ENCODE measurements around the gene TYROBP. TPM values are rescaled to one million over a fixed set of nuclear protein-coding genes. Genes with fewer than 3 reads are reported as not detected.

Gene TYROBP
- total and polyA plus RNA-seq, 10 donors, result 281 to 747 (median 383) TPM

Small RNAs within 50 kb of the gene (small RNA-seq; reads per million reads assigned to genes)
- gene AF038458.1, result 0 to 0.35 (median 0) reads per million in 4 donors
- 0 reads per million in 4 donors for gene RN7SL402P

Other genes starting within 250 kb of the TYROBP start
- gene UPK1A, start 241.8 kb downstream of the TYROBP start, total RNA-seq, result not detected
- under 1 TPM in 1 of 3 donors, not detected in 2; 0.11 TPM for gene UPK1A, start 241.8 kb downstream of the TYROBP start, polyA plus RNA-seq
- gene ZBTB32, start 203.7 kb downstream of the TYROBP start, total RNA-seq, result 1 to 10 TPM; 2.5 to 6.9 (median 4.0) TPM
- 1 to 10 TPM; 3.0 to 8.2 (median 4.8) TPM for gene ZBTB32, start 203.7 kb downstream of the TYROBP start, polyA plus RNA-seq
- 10 to 100 TPM; 36.6 to 58.2 (median 50.7) TPM for gene KMT2B, start 190.3 kb downstream of the TYROBP start, total RNA-seq
- gene KMT2B, start 190.3 kb downstream of the TYROBP start, polyA plus RNA-seq, result 10 to 100 TPM; 17.6 to 37.2 (median 27.6) TPM
- 10 to 100 TPM; 16.5 to 64.7 (median 43.5) TPM for gene IGFLR1, start 165.8 kb downstream of the TYROBP start, total RNA-seq
- 10 to 100 TPM; 30.1 to 62.9 (median 49.3) TPM for gene IGFLR1, start 165.8 kb downstream of the TYROBP start, polyA plus RNA-seq
- 10 to 100 TPM; 27.3 to 65.1 (median 29.7) TPM for gene U2AF1L4, start 162.9 kb downstream of the TYROBP start, total RNA-seq
- gene U2AF1L4, start 162.9 kb downstream of the TYROBP start, polyA plus RNA-seq, result 10 to 100 TPM; 27.2 to 96.5 (median 60.7) TPM
- gene PSENEN, start 162.6 kb downstream of the TYROBP start, total RNA-seq, result 10 to 100 TPM; 37.5 to 55.7 (median 47.6) TPM
- gene PSENEN, start 162.6 kb downstream of the TYROBP start, polyA plus RNA-seq, result 10 to 100 TPM; 61.9 to 71.3 (median 62.1) TPM
- gene LIN37, start 159.7 kb downstream of the TYROBP start, total RNA-seq, result 10 to 100 TPM in 5 of 7 donors, 1 to 10 TPM in 2; 7.0 to 19.5 (median 10.7) TPM
- 10 to 100 TPM; 13.7 to 28.5 (median 18.5) TPM for gene LIN37, start 159.7 kb downstream of the TYROBP start, polyA plus RNA-seq
- gene HSPB6, start 151.3 kb downstream of the TYROBP start, total RNA-seq, result 1 to 10 TPM; 2.1 to 5.9 (median 4.3) TPM
- gene HSPB6, start 151.3 kb downstream of the TYROBP start, polyA plus RNA-seq, result 10 to 100 TPM in 1 of 3 donors, 1 to 10 TPM in 2; 2.9 to 11.0 (median 5.8) TPM
- 10 to 100 TPM in 6 of 7 donors, 1 to 10 TPM in 1; 6.6 to 25.2 (median 16.3) TPM for gene PROSER3, start 150.1 kb downstream of the TYROBP start, total RNA-seq
- 1 to 10 TPM; 2.0 to 8.4 (median 2.1) TPM for gene PROSER3, start 150.1 kb downstream of the TYROBP start, polyA plus RNA-seq
- 10 to 100 TPM in 6 of 7 donors, 1 to 10 TPM in 1; 7.4 to 25.2 (median 14.4) TPM for gene ARHGAP33, start 132.7 kb downstream of the TYROBP start, total RNA-seq
- gene ARHGAP33, start 132.7 kb downstream of the TYROBP start, polyA plus RNA-seq, result 10 to 100 TPM in 1 of 3 donors, 1 to 10 TPM in 2; 3.1 to 10.9 (median 5.1) TPM
- gene PRODH2, start 95.5 kb downstream of the TYROBP start, total RNA-seq, result not detected
- under 1 TPM in 1 of 3 donors, not detected in 2; 0.06 TPM for gene PRODH2, start 95.5 kb downstream of the TYROBP start, polyA plus RNA-seq
- under 1 TPM in 2 of 7 donors, not detected in 5; 0.20 to 0.60 TPM for gene NPHS1, start 55.8 kb downstream of the TYROBP start, total RNA-seq
- gene NPHS1, start 55.8 kb downstream of the TYROBP start, polyA plus RNA-seq, result under 1 TPM; 0.10 to 0.58 (median 0.13) TPM
- gene KIRREL2, start 51.4 kb downstream of the TYROBP start, total RNA-seq, result under 1 TPM in 1 of 7 donors, not detected in 6; 0.17 TPM
- gene KIRREL2, start 51.4 kb downstream of the TYROBP start, polyA plus RNA-seq, result under 1 TPM; 0.10 to 0.27 (median 0.11) TPM
- 1 to 10 TPM in 3 of 7 donors, under 1 TPM in 2, not detected in 2; 0.57 to 3.6 (median 1.1) TPM for gene APLP1, start 39.7 kb downstream of the TYROBP start, total RNA-seq
- gene APLP1, start 39.7 kb downstream of the TYROBP start, polyA plus RNA-seq, result 1 to 10 TPM in 2 of 3 donors, under 1 TPM in 1; 0.99 to 2.6 (median 2.4) TPM
- gene NFKBID, start 7.8 kb downstream of the TYROBP start, total RNA-seq, result 10 to 100 TPM; 19.6 to 57.5 (median 30.3) TPM
- 10 to 100 TPM; 12.6 to 19.7 (median 18.1) TPM for gene NFKBID, start 7.8 kb downstream of the TYROBP start, polyA plus RNA-seq
- gene HCST, start 5.8 kb downstream of the TYROBP start, total RNA-seq, result 10 to 100 TPM; 31.5 to 80.4 (median 58.2) TPM
- gene HCST, start 5.8 kb downstream of the TYROBP start, polyA plus RNA-seq, result 100 to 1,000 TPM; 119 to 130 (median 122) TPM
- gene LRFN3, start 28.1 kb upstream of the TYROBP start, total RNA-seq, result 10 to 100 TPM in 4 of 7 donors, 1 to 10 TPM in 3; 7.8 to 18.2 (median 11.5) TPM
- gene LRFN3, start 28.1 kb upstream of the TYROBP start, polyA plus RNA-seq, result 1 to 10 TPM in 2 of 3 donors, under 1 TPM in 1; 0.76 to 8.0 (median 1.2) TPM
- 10 to 100 TPM; 14.6 to 34.8 (median 16.3) TPM for gene SDHAF1, start 86.9 kb upstream of the TYROBP start, total RNA-seq
- gene SDHAF1, start 86.9 kb upstream of the TYROBP start, polyA plus RNA-seq, result 10 to 100 TPM; 26.5 to 35.6 (median 33.6) TPM
- gene SYNE4, start 100.5 kb upstream of the TYROBP start, total RNA-seq, result 1 to 10 TPM in 4 of 7 donors, under 1 TPM in 2, not detected in 1; 0.54 to 1.6 (median 1.0) TPM
- under 1 TPM; 0.70 to 0.89 (median 0.85) TPM for gene SYNE4, start 100.5 kb upstream of the TYROBP start, polyA plus RNA-seq
- gene ALKBH6, start 105.9 kb upstream of the TYROBP start, total RNA-seq, result 10 to 100 TPM; 22.6 to 65.3 (median 28.3) TPM
- gene ALKBH6, start 105.9 kb upstream of the TYROBP start, polyA plus RNA-seq, result 10 to 100 TPM; 21.3 to 26.6 (median 24.3) TPM
- 10 to 100 TPM in 5 of 7 donors, 1 to 10 TPM in 2; 6.8 to 18.0 (median 13.5) TPM for gene CLIP3, start 124.6 kb upstream of the TYROBP start, total RNA-seq
- gene CLIP3, start 124.6 kb upstream of the TYROBP start, polyA plus RNA-seq, result 1 to 10 TPM; 2.7 to 3.2 (median 3.1) TPM
- gene THAP8, start 146.0 kb upstream of the TYROBP start, total RNA-seq, result 1 to 10 TPM; 3.5 to 7.9 (median 5.1) TPM
- 1 to 10 TPM; 2.4 to 7.1 (median 4.4) TPM for gene THAP8, start 146.0 kb upstream of the TYROBP start, polyA plus RNA-seq
- gene WDR62, start 146.6 kb upstream of the TYROBP start, total RNA-seq, result 1 to 10 TPM; 1.7 to 5.2 (median 3.0) TPM
- gene WDR62, start 146.6 kb upstream of the TYROBP start, polyA plus RNA-seq, result 1 to 10 TPM; 1.3 to 2.1 (median 1.6) TPM
- gene OVOL3, start 202.8 kb upstream of the TYROBP start, total RNA-seq, result not detected
- under 1 TPM; 0.11 to 0.22 (median 0.19) TPM for gene OVOL3, start 202.8 kb upstream of the TYROBP start, polyA plus RNA-seq
- 10 to 100 TPM; 23.1 to 42.3 (median 36.6) TPM for gene POLR2I, start 206.6 kb upstream of the TYROBP start, total RNA-seq
- 10 to 100 TPM; 46.2 to 60.3 (median 52.4) TPM for gene POLR2I, start 206.6 kb upstream of the TYROBP start, polyA plus RNA-seq
- gene TBCB, start 207.2 kb upstream of the TYROBP start, total RNA-seq, result 100 to 1,000 TPM in 3 of 7 donors, 10 to 100 TPM in 4; 87.8 to 120 (median 95.5) TPM
- 100 to 1,000 TPM; 152 to 170 (median 155) TPM for gene TBCB, start 207.2 kb upstream of the TYROBP start, polyA plus RNA-seq
- gene CAPNS1, start 231.8 kb upstream of the TYROBP start, total RNA-seq, result 100 to 1,000 TPM; 130 to 602 (median 373) TPM
- 100 to 1,000 TPM; 247 to 431 (median 321) TPM for gene CAPNS1, start 231.8 kb upstream of the TYROBP start, polyA plus RNA-seq
- 10 to 100 TPM in 5 of 7 donors, 1 to 10 TPM in 2; 6.3 to 40.9 (median 20.4) TPM for gene COX7A1, start 244.2 kb upstream of the TYROBP start, total RNA-seq
- 10 to 100 TPM; 20.0 to 37.6 (median 26.3) TPM for gene COX7A1, start 244.2 kb upstream of the TYROBP start, polyA plus RNA-seq

Data from spleen (tissue), 11 donors.